Mesendoderm (in vitro differentiated cells): ENCODE results near the gene ATP2B1.

Experiments
- DNase-seq: peaks from one replicate; pipeline ENCODE4 v3.0.0; 2013
- H2AK5ac ChIP-seq: 2 replicates; pipeline ENCODE4 v1.6.1; 2013; ENCODE audit warnings: low read length, inconsistent platforms
- H2BK120ac ChIP-seq: 2 replicates; pipeline ENCODE4 v1.6.1; 2013; ENCODE audit warnings: low read depth, mild to moderate bottlenecking, low read length, moderate library complexity, mixed read lengths
- H2BK15ac ChIP-seq: replicated peaks from 2 replicates; pipeline ENCODE4 v1.6.1; 2013; ENCODE audit warnings: low read depth, mild to moderate bottlenecking, moderate library complexity
- H2BK5ac ChIP-seq: 2 replicates; pipeline ENCODE4 v1.6.1; 2013; ENCODE audit warnings: low read length, inconsistent platforms
- H3K18ac ChIP-seq: 2 replicates; pipeline ENCODE4 v1.6.1; 2013; ENCODE audit warnings: mild to moderate bottlenecking, low read length, mixed read lengths
- H3K23ac ChIP-seq: one replicate; pipeline ENCODE4 v1.6.1; 2013; ENCODE audit warnings: low read length
- H3K27ac ChIP-seq: 2 replicates; pipeline ENCODE4 v1.5.1; 2013; ENCODE audit warnings: low read depth, mild to moderate bottlenecking, inconsistent platforms, low read length, moderate library complexity
- H3K27me3 ChIP-seq: 2 replicates; pipeline ENCODE4 v1.6.1; 2013; ENCODE audit warnings: low read length, control low read depth, mild to moderate bottlenecking, inconsistent platforms; ENCODE audit not compliant: insufficient read depth, poor library complexity
- H3K36me3 ChIP-seq: 2 replicates; pipeline ENCODE4 v1.6.1; 2013; ENCODE audit warnings: low read length, inconsistent platforms; ENCODE audit not compliant: control insufficient read depth, insufficient read depth
- H3K4ac ChIP-seq: one replicate; pipeline ENCODE4 v1.6.1; 2013; ENCODE audit warnings: low read depth, mild to moderate bottlenecking, low read length, moderate library complexity
- H3K4me1 ChIP-seq: 2 replicates; pipeline ENCODE4 v1.6.1; 2013; ENCODE audit warnings: low read depth, low read length, inconsistent platforms; ENCODE audit not compliant: control insufficient read depth
- H3K4me2 ChIP-seq: 2 replicates; pipeline ENCODE4 v1.6.1; 2013; ENCODE audit warnings: low read length
- H3K4me3 ChIP-seq: 2 replicates; pipeline ENCODE4 v1.5.1; 2013; ENCODE audit warnings: mild to moderate bottlenecking, low read length
- H3K56ac ChIP-seq: one replicate; pipeline ENCODE4 v1.6.1; 2013; ENCODE audit warnings: low read length
- H3K79me1 ChIP-seq: 2 replicates; pipeline ENCODE4 v1.6.1; 2013; ENCODE audit warnings: low read length, inconsistent platforms
- H3K79me2 ChIP-seq: 2 replicates; pipeline ENCODE4 v1.6.1; 2013; ENCODE audit warnings: mild to moderate bottlenecking, low read length; ENCODE audit not compliant: control insufficient read depth, insufficient read depth
- H3K9ac ChIP-seq: 2 replicates; pipeline ENCODE4 v1.6.1; 2013; ENCODE audit warnings: low read length, inconsistent platforms
- H4K5ac ChIP-seq: one replicate; pipeline ENCODE4 v1.6.1; 2013; ENCODE audit warnings: low read length
- H4K8ac ChIP-seq: one replicate; pipeline ENCODE4 v1.6.1; 2013; ENCODE audit warnings: low read depth, mild to moderate bottlenecking, control low read depth, low read length, moderate library complexity
- WGBS: extraction: QIAGEN DNeasy Blood & Tissue Kit; methylation state at CpG from one replicate; pipeline ENCODE4 v1.1.7; 2013; ENCODE audit warnings: low lambda C conversion rate, missing lambda C conversion rate; ENCODE audit not compliant: insufficient coverage; ENCODE audit errors: extremely low coverage; 5-methylcytosine and 5-hydroxymethylcytosine counted together

Gene ATP2B1

GRCh38 chr12:89695100-89695499 lies 13.5 kb downstream of the ATP2B1 start:
- Histone ChIP-seq H3K4me2 (no peak overlapping the region), H3K79me1 (peaks cover 10% of the 10 kb centered on the region), H4K5ac (no peak overlapping the region), H2BK5ac (no peak overlapping the region), H3K18ac (no peak overlapping the region), H3K79me2 (peaks cover 7% of the 10 kb centered on the region), H2AK5ac (no peak overlapping the region), H3K27ac (no peak overlapping the region), H3K56ac (no peak overlapping the region), H3K4me3 (no peak overlapping the region), H3K27me3 (no peaks in the 10 kb centered on the region), H3K23ac (no peak overlapping the region), H2BK15ac (no peak overlapping the region), H4K8ac (no peak overlapping the region), H3K4ac (no peak overlapping the region), H3K4me1 (no peaks in the 10 kb centered on the region), H2BK120ac (no peak overlapping the region), H3K9ac (no peak overlapping the region), H3K36me3 (no peaks in the 10 kb centered on the region)
- no CpG with 5 or more reads among the region's 2 CpGs for WGBS
- DNase-seq, result no peak

GRCh38 chr12:89694542-89694941 lies 14.1 kb downstream of the ATP2B1 start:
- Histone ChIP-seq H3K9ac (no peak overlapping the region), H3K27ac (no peak overlapping the region), H3K79me2 (peaks cover 6% of the 10 kb centered on the region), H3K18ac (no peak overlapping the region), H2BK15ac (no peak overlapping the region), H3K4me3 (no peak overlapping the region), H3K79me1 (peaks cover 8% of the 10 kb centered on the region), H3K36me3 (no peaks in the 10 kb centered on the region), H3K4me1 (no peaks in the 10 kb centered on the region), H4K8ac (no peak overlapping the region), H2BK120ac (no peak overlapping the region), H3K27me3 (no peaks in the 10 kb centered on the region), H3K23ac (no peak overlapping the region), H3K4ac (no peak overlapping the region), H2BK5ac (no peak overlapping the region), H2AK5ac (no peak overlapping the region), H3K56ac (no peak overlapping the region), H3K4me2 (no peak overlapping the region), H4K5ac (no peak overlapping the region)
- WGBS, result no CpG with 5 or more reads among the region's 5 CpGs
- DNase-seq, result no peak

- H3K4ac ChIP-seq, result no peak overlapping the region
- H4K8ac ChIP-seq, result no peak overlapping the region
- H3K4me1 ChIP-seq, result no peaks in the 10 kb centered on the region
- H3K9ac ChIP-seq, result no peak overlapping the region
- no peak overlapping the region for H3K4me2 ChIP-seq
- no peak overlapping the region for H4K5ac ChIP-seq
- H3K27ac ChIP-seq, result no peak overlapping the region
- peaks cover 7% of the 10 kb centered on the region for H3K79me1 ChIP-seq
- no peak overlapping the region for H2BK15ac ChIP-seq
- no peak for DNase-seq
- H2BK5ac ChIP-seq, result no peak overlapping the region
- H3K18ac ChIP-seq, result no peak overlapping the region
- no peak overlapping the region for H3K23ac ChIP-seq
- no peak overlapping the region for H2BK120ac ChIP-seq
- no peak overlapping the region for H3K4me3 ChIP-seq
- H3K56ac ChIP-seq, result no peak overlapping the region
- WGBS, result no CpG with 5 or more reads among the region's 3 CpGs
- no peak overlapping the region for H2AK5ac ChIP-seq
- H3K27me3 ChIP-seq, result no peaks in the 10 kb centered on the region
- H3K79me2 ChIP-seq, result peaks cover 5% of the 10 kb centered on the region
- no peaks in the 10 kb centered on the region for H3K36me3 ChIP-seq
Observed at GRCh38 chr12:89693639-89694202, 14.9 kb downstream of the ATP2B1 start.

GRCh38 chr12:89692439-89692838 lies 16.2 kb downstream of the ATP2B1 start:
- H3K56ac ChIP-seq, result no peak overlapping the region
- no peaks in the 10 kb centered on the region for H3K27me3 ChIP-seq
- H4K8ac ChIP-seq, result no peak overlapping the region
- no peak overlapping the region for H3K18ac ChIP-seq
- no peak overlapping the region for H3K4ac ChIP-seq
- no peak overlapping the region for H3K4me3 ChIP-seq
- WGBS, result no CpG with 5 or more reads among the region's 1 CpG
- H2BK15ac ChIP-seq, result no peak overlapping the region
- H3K27ac ChIP-seq, result no peak overlapping the region
- no peak overlapping the region for H2AK5ac ChIP-seq
- H3K23ac ChIP-seq, result no peak overlapping the region
- no peak overlapping the region for H2BK5ac ChIP-seq
- H2BK120ac ChIP-seq, result no peak overlapping the region
- H3K36me3 ChIP-seq, result no peaks in the 10 kb centered on the region
- no peak overlapping the region for H4K5ac ChIP-seq
- peaks cover 4% of the 10 kb centered on the region for H3K79me2 ChIP-seq
- DNase-seq, result no peak
- H3K4me1 ChIP-seq, result no peaks in the 10 kb centered on the region
- H3K79me1 ChIP-seq, result peaks cover 7% of the 10 kb centered on the region
- H3K9ac ChIP-seq, result no peak overlapping the region
- H3K4me2 ChIP-seq, result no peak overlapping the region

GRCh38 chr12:89691659-89692058 lies 17.0 kb downstream of the ATP2B1 start:
- no peak overlapping the region for H3K27ac ChIP-seq
- no peak for DNase-seq

GRCh38 chr12:89690925-89691324 lies 17.7 kb downstream of the ATP2B1 start:
- Histone ChIP-seq H3K56ac (no peak overlapping the region), H3K27ac (no peak overlapping the region), H3K4me2 (no peak overlapping the region), H2AK5ac (no peak overlapping the region), H3K4ac (no peak overlapping the region), H3K18ac (no peak overlapping the region), H3K4me3 (no peak overlapping the region), H2BK15ac (no peak overlapping the region), H2BK5ac (no peak overlapping the region), H3K79me2 (peaks cover 6% of the 10 kb centered on the region), H3K4me1 (no peaks in the 10 kb centered on the region), H3K36me3 (no peaks in the 10 kb centered on the region), H3K23ac (no peak overlapping the region), H3K79me1 (peaks cover 9% of the 10 kb centered on the region), H4K5ac (no peak overlapping the region), H3K27me3 (no peaks in the 10 kb centered on the region), H3K9ac (no peak overlapping the region), H2BK120ac (no peak overlapping the region), H4K8ac (no peak overlapping the region)
- no peak for DNase-seq
- no CpG with 5 or more reads among the region's 1 CpG for WGBS

More at GRCh38 chr12:89691659-89692058, 17.0 kb downstream of the ATP2B1 start:
- H3K4me3 ChIP-seq, result no peak overlapping the region
- no peak overlapping the region for H3K4me2 ChIP-seq
- no peak overlapping the region for H2AK5ac ChIP-seq
- no CpG with 5 or more reads among the region's 1 CpG for WGBS
- no peak overlapping the region for H3K56ac ChIP-seq
- H2BK15ac ChIP-seq, result no peak overlapping the region
- H3K4ac ChIP-seq, result no peak overlapping the region
- no peaks in the 10 kb centered on the region for H3K27me3 ChIP-seq
- no peaks in the 10 kb centered on the region for H3K36me3 ChIP-seq
- H3K4me1 ChIP-seq, result no peaks in the 10 kb centered on the region
- no peak overlapping the region for H4K8ac ChIP-seq
- H3K23ac ChIP-seq, result no peak overlapping the region
- no peak overlapping the region for H3K18ac ChIP-seq
- no peak overlapping the region for H2BK5ac ChIP-seq
- peaks cover 6% of the 10 kb centered on the region for H3K79me2 ChIP-seq
- H4K5ac ChIP-seq, result no peak overlapping the region
- H2BK120ac ChIP-seq, result no peak overlapping the region
- peaks cover 9% of the 10 kb centered on the region for H3K79me1 ChIP-seq
- no peak overlapping the region for H3K9ac ChIP-seq
